ENCODE measurements around the gene TAB2.

DNA sequence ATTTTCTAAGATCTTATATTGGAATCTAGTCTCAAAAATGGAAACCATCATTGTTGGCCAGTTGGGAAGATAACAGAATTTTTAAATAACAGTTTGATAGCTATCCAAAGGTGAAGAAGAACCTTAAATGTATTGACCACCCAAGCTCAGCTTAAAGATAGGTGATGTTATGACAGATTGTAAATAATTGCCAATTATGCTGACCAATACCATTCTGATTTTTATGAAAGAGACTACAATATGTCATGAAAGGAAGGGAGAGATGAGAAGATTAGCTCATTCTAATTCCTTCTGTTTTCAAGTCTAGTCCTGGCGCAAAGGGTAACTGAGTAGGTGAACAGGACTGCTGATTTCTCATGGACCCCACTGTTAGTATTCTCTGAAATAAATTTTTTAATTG is 5.7 kb upstream of the TAB2 start:
- TF ChIP-seq, protein P1, sequence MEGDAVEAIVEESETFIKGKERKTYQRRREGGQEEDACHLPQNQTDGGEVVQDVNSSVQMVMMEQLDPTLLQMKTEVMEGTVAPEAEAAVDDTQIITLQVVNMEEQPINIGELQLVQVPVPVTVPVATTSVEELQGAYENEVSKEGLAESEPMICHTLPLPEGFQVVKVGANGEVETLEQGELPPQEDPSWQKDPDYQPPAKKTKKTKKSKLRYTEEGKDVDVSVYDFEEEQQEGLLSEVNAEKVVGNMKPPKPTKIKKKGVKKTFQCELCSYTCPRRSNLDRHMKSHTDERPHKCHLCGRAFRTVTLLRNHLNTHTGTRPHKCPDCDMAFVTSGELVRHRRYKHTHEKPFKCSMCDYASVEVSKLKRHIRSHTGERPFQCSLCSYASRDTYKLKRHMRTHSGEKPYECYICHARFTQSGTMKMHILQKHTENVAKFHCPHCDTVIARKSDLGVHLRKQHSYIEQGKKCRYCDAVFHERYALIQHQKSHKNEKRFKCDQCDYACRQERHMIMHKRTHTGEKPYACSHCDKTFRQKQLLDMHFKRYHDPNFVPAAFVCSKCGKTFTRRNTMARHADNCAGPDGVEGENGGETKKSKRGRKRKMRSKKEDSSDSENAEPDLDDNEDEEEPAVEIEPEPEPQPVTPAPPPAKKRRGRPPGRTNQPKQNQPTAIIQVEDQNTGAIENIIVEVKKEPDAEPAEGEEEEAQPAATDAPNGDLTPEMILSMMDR (IDR thresholded peaks at IDR 0.05), result no peak
- no peak for TF ChIP-seq POLR2A (IDR thresholded peaks at IDR 0.05; ENCODE audit: low read length)
